BJ (cell line): Measurements from ENCODE around the gene SNX20. TPM values are rescaled to one million over a fixed set of nuclear protein-coding genes. Genes with fewer than 3 reads are reported as not detected.

Experiments
- CTCF ChIA-PET: fragments of 350-600 bp; formaldehyde crosslinking; extraction: SDS; loops from one replicate; lab custom pipeline; 2021; ENCODE audit warnings: antibody characterized with exemption, inconsistent platforms; lab: Yijun Ruan, JAX
- POLR2A ChIA-PET: fragments of 300-600 bp; sonication (Branson Sonifier 250); formaldehyde crosslinking; extraction: SDS; loops from one replicate; lab custom pipeline; 2021; ENCODE audit warnings: antibody characterized with exemption; lab: Charles Lee
- DNase-seq: peaks from one replicate; pipeline ENCODE4 v3.0.0-alpha.2; 2011; ENCODE audit warnings: low read depth
- H3K27me3 ChIP-seq: 2 replicates; pipeline ENCODE4 v1.6.0; 2011; ENCODE audit warnings: low read length; ENCODE audit not compliant: control insufficient read depth, insufficient read depth
- H3K36me3 ChIP-seq: 2 replicates; pipeline ENCODE4 v1.5.1; 2011; ENCODE audit warnings: low read length; ENCODE audit not compliant: control insufficient read depth, insufficient read depth
- H3K4me3 ChIP-seq: 2 replicates; pipeline ENCODE4 v1.5.1; 2011; ENCODE audit warnings: low read depth, mild to moderate bottlenecking, control low read depth, low read length
- CTCF ChIP-seq: IDR thresholded peaks from 2 replicates; pipeline ENCODE4 v1.5.1; 2011; ENCODE audit warnings: low read depth, mild to moderate bottlenecking, control low read depth, inconsistent platforms, low read length, moderate library complexity; ENCODE audit not compliant: insufficient read depth
- polyA plus RNA-seq: library from polyadenylated mRNA; depleted of rRNA; stranded (reverse); fragments of >200 nt; gene quantifications from 2 replicates; pipeline ENCODE4 v1.2.3, GENCODE V29; 2011

SNX20 gene
- polyA plus RNA-seq, 1 experiment = not detected

- CTCF ChIA-PET = interaction anchor here (0.9 to 8.7 kb wide), 6 partner anchors 10 to 336 kb away, joined by 3 to 105 read pairs (median 4); partner anchors contain the start of genes BRD7 and SNX20
- POLR2A ChIA-PET = no interaction called here
- TF ChIP-seq CTCF = no peak
- Histone ChIP-seq H3K36me3 (no peaks in the 10 kb centered on the region), H3K27me3 (no peaks in the 10 kb centered on the region), H3K4me3 (no peak overlapping the region)
- no peak for DNase-seq
Observed at GRCh38 chr16:50662306-50662940, 18.7 kb downstream of the SNX20 start.

- ChIA-PET POLR2A (interaction anchor here (0.6 kb wide), 1 partner anchor 838 kb away, joined by 4 read pairs; no protein-coding TSS in a partner anchor), CTCF (no interaction called here)
- no peak for TF ChIP-seq CTCF
Observed at GRCh38 chr16:50659806-50660205, 21.3 kb downstream of the SNX20 start.

GRCh38 chr16:50657241-50657640, 23.9 kb downstream of the SNX20 start:
- ChIA-PET POLR2A (no interaction called here), CTCF (interaction anchor here (0.7 to 2.9 kb wide), 2 partner anchors 8 to 383 kb away, joined by 3 to 12 read pairs; no protein-coding TSS in a partner anchor)
- no peak for TF ChIP-seq CTCF
- DNase-seq = no peak
- Histone ChIP-seq H3K27me3 (peaks cover 3% of the 10 kb centered on the region; the same call in 1 of the 2 replicates), H3K36me3 (no peaks in the 10 kb centered on the region), H3K4me3 (no peak overlapping the region)

More at GRCh38 chr16:50659806-50660205, 21.3 kb downstream of the SNX20 start:
- no peak overlapping the region for H3K4me3 ChIP-seq
- no peak for DNase-seq
- no peaks in the 10 kb centered on the region for H3K36me3 ChIP-seq
- H3K27me3 ChIP-seq = no peaks in the 10 kb centered on the region

GRCh38 chr16:50655558-50656055, 25.5 kb downstream of the SNX20 start:
- DNase-seq = no peak
- H3K36me3 ChIP-seq = no peaks in the 10 kb centered on the region
- H3K27me3 ChIP-seq = peaks cover 3% of the 10 kb centered on the region; the same call in 1 of the 2 replicates
- H3K4me3 ChIP-seq = no peak overlapping the region
- ChIA-PET POLR2A (no interaction called here), CTCF (interaction anchor here (2.9 kb wide), 1 partner anchor 10 kb away, joined by 12 read pairs; no protein-coding TSS in a partner anchor)
- TF ChIP-seq CTCF = no peak

GRCh38 chr16:50653633-50654519, 27.2 kb downstream of the SNX20 start:
- Histone ChIP-seq H3K4me3 (no peak overlapping the region), H3K27me3 (peaks cover 3% of the 10 kb centered on the region; the same call in 1 of the 2 replicates), H3K36me3 (no peaks in the 10 kb centered on the region)
- no peak for TF ChIP-seq CTCF
- CTCF ChIA-PET = interaction anchor here (0.6 to 1.8 kb wide), 7 partner anchors 9 to 868 kb away, joined by 3 to 6 read pairs (median 3); no protein-coding TSS in a partner anchor
- no peak for DNase-seq
- POLR2A ChIA-PET = no interaction called here
